ENCODE data around the gene ZC3H12D.
A peak's percentile ranks its signal among the peaks of the same experiment; 100 is the strongest.
"Not testable (repeated sequence)": the region's sequence is repeated elsewhere in the genome, so short reads cannot be mapped to it uniquely, and the experiment has no call there.

The ZC3H12D gene

GRCh38 chr6:149503872-149504271 lies 19.1 kb upstream of the ZC3H12D start:
- no peak for DNase-seq (ENCODE audit: low read depth in 2 of 2)
- TF ChIP-seq CTCF (IDR thresholded peaks at IDR 0.05; ENCODE audit: low read depth, low read length), result no peak
- no peak overlapping the region for H3K4me3 ChIP-seq (replicated peaks in 1 of 2; ENCODE audit: low read depth in 2 of 2, low read length in 2 of 2)

- H3K4me3 ChIP-seq (replicated peaks in 1 of 2; ENCODE audit: low read depth in 2 of 2, low read length in 2 of 2), result no peak overlapping the region
- no peak for TF ChIP-seq CTCF (IDR thresholded peaks at IDR 0.05; ENCODE audit: low read depth, low read length)
- DNase-seq (ENCODE audit: low read depth in 2 of 2), result no peak
Measured at GRCh38 chr6:149503276-149503675, 18.5 kb upstream of the ZC3H12D start.

- DNase-seq (ENCODE audit: low read depth in 2 of 2), result no peak
- TF ChIP-seq CTCF (IDR thresholded peaks at IDR 0.05; ENCODE audit: low read depth, low read length), result no peak
- no peak overlapping the region for H3K4me3 ChIP-seq (replicated peaks in 1 of 2; ENCODE audit: low read depth in 2 of 2, low read length in 2 of 2)
Measured at GRCh38 chr6:149501768-149502167, 17.0 kb upstream of the ZC3H12D start.

GRCh38 chr6:149501201-149501600 lies 16.4 kb upstream of the ZC3H12D start:
- TF ChIP-seq CTCF (IDR thresholded peaks at IDR 0.05; ENCODE audit: low read depth, low read length), result no peak
- H3K4me3 ChIP-seq (replicated peaks in 1 of 2; ENCODE audit: low read depth in 2 of 2, low read length in 2 of 2), result no peak overlapping the region
- no peak for DNase-seq (ENCODE audit: low read depth in 2 of 2)

GRCh38 chr6:149500096-149500495 lies 15.3 kb upstream of the ZC3H12D start:
- TF ChIP-seq CTCF (IDR thresholded peaks at IDR 0.05; ENCODE audit: low read depth, low read length), result no peak
- H3K4me3 ChIP-seq (replicated peaks in 1 of 2; ENCODE audit: low read depth in 2 of 2, low read length in 2 of 2), result no peak overlapping the region
- DNase-seq (ENCODE audit: low read depth in 2 of 2), result no peak

GRCh38 chr6:149499066-149499465 lies 14.3 kb upstream of the ZC3H12D start:
- peak; percentile 87 to 93 for DNase-seq (ENCODE audit: low read depth in 2 of 2)
- TF ChIP-seq CTCF (IDR thresholded peaks at IDR 0.05; ENCODE audit: low read depth, low read length), result no peak
- no peak overlapping the region for H3K4me3 ChIP-seq (replicated peaks in 1 of 2; ENCODE audit: low read depth in 2 of 2, low read length in 2 of 2)

GRCh38 chr6:149497365-149497764 lies 12.6 kb upstream of the ZC3H12D start:
- DNase-seq (ENCODE audit: low read depth in 2 of 2), result no peak
- no peak for TF ChIP-seq CTCF (IDR thresholded peaks at IDR 0.05; ENCODE audit: low read depth, low read length)
- H3K4me3 ChIP-seq (replicated peaks in 1 of 2; ENCODE audit: low read depth in 2 of 2, low read length in 2 of 2), result no peak overlapping the region

GRCh38 chr6:149496597-149496996 lies 11.8 kb upstream of the ZC3H12D start:
- peak in 1 of 2 donors; percentile 67 for DNase-seq (ENCODE audit: low read depth in 2 of 2)
- not testable (repeated sequence) for H3K4me3 ChIP-seq (replicated peaks in 1 of 2; ENCODE audit: low read depth in 2 of 2, low read length in 2 of 2)

- not testable (repeated sequence) for H3K4me3 ChIP-seq (replicated peaks in 1 of 2; ENCODE audit: low read depth in 2 of 2, low read length in 2 of 2)
Measured at GRCh38 chr6:149495349-149496016, 10.7 kb upstream of the ZC3H12D start.

GRCh38 chr6:149494810-149495209 lies 10.0 kb upstream of the ZC3H12D start:
- H3K4me3 ChIP-seq (replicated peaks in 1 of 2; ENCODE audit: low read depth in 2 of 2, low read length in 2 of 2), result not testable (repeated sequence)

More at GRCh38 chr6:149495349-149496016, 10.7 kb upstream of the ZC3H12D start:
- not testable (repeated sequence) for DNase-seq (ENCODE audit: low read depth in 2 of 2)

More at GRCh38 chr6:149494810-149495209, 10.0 kb upstream of the ZC3H12D start:
- peak in 1 of 2 donors; percentile 24 for DNase-seq (ENCODE audit: low read depth in 2 of 2)
